Measurements from ENCODE around the gene CDH4.

DNA sequence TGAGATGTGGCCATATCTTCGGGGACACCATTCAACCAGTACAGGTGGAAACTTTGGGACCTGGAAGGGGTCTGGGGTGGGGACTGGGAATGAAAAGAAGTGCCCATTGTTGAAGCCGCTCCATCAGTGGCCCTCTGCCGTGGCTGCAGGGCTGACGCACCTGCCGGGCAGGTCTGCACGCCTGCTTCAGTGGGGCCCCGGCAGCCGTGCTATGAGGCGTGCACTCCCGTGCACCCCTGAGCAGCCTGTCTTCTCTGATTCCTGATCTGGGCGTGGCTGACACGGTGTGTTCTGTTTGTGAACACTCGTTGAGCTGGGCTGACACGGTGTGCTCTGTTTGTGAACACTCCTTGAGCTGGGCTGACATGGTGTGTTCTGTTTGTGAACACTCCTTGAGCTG is 657.8 kb downstream of the CDH4 start:
- TF ChIP-seq TCF7L2 (IDR thresholded peaks at IDR 0.05; ENCODE audit: borderline replicate concordance, low read depth, low read length) (no peak), MZF1 (tag by site-specific recombination; IDR thresholded peaks at IDR 0.05; ENCODE audit: borderline replicate concordance) (no peak), ZNF768 (tag by site-specific recombination; IDR thresholded peaks at IDR 0.05) (no peak), KLF1 (tag by site-specific recombination; IDR thresholded peaks at IDR 0.05) (no peak), ZNF112 (tag by site-specific recombination; IDR thresholded peaks at IDR 0.05) (no peak)
- TF ChIP-seq, protein P1, sequence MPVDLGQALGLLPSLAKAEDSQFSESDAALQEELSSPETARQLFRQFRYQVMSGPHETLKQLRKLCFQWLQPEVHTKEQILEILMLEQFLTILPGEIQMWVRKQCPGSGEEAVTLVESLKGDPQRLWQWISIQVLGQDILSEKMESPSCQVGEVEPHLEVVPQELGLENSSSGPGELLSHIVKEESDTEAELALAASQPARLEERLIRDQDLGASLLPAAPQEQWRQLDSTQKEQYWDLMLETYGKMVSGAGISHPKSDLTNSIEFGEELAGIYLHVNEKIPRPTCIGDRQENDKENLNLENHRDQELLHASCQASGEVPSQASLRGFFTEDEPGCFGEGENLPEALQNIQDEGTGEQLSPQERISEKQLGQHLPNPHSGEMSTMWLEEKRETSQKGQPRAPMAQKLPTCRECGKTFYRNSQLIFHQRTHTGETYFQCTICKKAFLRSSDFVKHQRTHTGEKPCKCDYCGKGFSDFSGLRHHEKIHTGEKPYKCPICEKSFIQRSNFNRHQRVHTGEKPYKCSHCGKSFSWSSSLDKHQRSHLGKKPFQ (tag by site-specific recombination; IDR thresholded peaks at IDR 0.05), result no peak
- TF ChIP-seq, protein P2, sequence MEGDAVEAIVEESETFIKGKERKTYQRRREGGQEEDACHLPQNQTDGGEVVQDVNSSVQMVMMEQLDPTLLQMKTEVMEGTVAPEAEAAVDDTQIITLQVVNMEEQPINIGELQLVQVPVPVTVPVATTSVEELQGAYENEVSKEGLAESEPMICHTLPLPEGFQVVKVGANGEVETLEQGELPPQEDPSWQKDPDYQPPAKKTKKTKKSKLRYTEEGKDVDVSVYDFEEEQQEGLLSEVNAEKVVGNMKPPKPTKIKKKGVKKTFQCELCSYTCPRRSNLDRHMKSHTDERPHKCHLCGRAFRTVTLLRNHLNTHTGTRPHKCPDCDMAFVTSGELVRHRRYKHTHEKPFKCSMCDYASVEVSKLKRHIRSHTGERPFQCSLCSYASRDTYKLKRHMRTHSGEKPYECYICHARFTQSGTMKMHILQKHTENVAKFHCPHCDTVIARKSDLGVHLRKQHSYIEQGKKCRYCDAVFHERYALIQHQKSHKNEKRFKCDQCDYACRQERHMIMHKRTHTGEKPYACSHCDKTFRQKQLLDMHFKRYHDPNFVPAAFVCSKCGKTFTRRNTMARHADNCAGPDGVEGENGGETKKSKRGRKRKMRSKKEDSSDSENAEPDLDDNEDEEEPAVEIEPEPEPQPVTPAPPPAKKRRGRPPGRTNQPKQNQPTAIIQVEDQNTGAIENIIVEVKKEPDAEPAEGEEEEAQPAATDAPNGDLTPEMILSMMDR (tag by site-specific recombination; IDR thresholded peaks at IDR 0.05), result no peak
- TF ChIP-seq, protein P3, sequence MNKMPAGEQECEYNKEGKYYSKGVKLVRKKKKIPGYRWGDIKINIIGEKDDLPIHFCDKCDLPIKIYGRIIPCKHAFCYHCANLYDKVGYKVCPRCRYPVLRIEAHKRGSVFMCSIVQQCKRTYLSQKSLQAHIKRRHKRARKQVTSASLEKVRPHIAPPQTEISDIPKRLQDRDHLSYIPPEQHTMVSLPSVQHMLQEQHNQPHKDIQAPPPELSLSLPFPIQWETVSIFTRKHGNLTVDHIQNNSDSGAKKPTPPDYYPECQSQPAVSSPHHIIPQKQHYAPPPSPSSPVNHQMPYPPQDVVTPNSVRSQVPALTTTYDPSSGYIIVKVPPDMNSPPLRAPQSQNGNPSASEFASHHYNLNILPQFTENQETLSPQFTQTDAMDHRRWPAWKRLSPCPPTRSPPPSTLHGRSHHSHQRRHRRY (tag by site-specific recombination; IDR thresholded peaks at IDR 0.05), result no peak
- TF ChIP-seq, protein P4, sequence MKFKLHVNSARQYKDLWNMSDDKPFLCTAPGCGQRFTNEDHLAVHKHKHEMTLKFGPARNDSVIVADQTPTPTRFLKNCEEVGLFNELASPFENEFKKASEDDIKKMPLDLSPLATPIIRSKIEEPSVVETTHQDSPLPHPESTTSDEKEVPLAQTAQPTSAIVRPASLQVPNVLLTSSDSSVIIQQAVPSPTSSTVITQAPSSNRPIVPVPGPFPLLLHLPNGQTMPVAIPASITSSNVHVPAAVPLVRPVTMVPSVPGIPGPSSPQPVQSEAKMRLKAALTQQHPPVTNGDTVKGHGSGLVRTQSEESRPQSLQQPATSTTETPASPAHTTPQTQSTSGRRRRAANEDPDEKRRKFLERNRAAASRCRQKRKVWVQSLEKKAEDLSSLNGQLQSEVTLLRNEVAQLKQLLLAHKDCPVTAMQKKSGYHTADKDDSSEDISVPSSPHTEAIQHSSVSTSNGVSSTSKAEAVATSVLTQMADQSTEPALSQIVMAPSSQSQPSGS (tag by site-specific recombination; IDR thresholded peaks at IDR 0.05; ENCODE audit: low read depth), result no peak
